NCI-H187 treated with DMSO at 0.1 percent for 48 hours (cell line): ENCODE data around the gene MATCAP1.

Experiments used
- DNase-seq: peaks from one replicate; lab custom pipeline; 2025; lab: John Stamatoyannopoulos, UW

The MATCAP1 gene

DNA sequence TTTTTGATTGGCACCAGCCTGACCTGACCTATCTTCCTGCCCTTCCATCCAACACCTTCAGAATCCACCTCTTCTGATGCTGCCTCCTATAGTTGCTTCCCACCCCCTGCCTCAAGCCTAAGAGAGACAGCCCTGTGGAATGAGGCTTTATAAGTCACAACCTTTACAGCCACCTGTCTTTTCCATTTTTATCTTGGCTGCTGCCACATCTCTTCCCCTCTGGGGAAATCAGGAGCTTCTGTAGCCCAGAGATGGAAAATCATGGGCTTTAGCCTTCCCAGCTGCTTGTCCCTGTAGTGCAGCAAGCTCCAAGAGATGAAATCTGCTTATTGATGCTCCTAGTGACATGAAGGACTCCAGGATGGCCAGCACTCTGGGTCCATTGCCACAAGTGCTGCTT lies 55.3 kb downstream of the MATCAP1 start:
- DNase-seq: no peak
